CD4-positive, alpha-beta T cell treated with Interleukin-21 for 1 hour (primary cell): ENCODE measurements around the gene FYN.
A peak's percentile ranks its signal among the peaks of the same experiment; 100 is the strongest.

Experiments
- DNase-seq: peaks from one replicate; pipeline ENCODE4 v3.0.0-alpha.2; 2020

FYN gene

GRCh38 chr6:111723412-111723970 lies 149.8 kb downstream of the FYN start:
- DNase-seq: no peak

- DNase-seq: no peak
Measured at GRCh38 chr6:111722179-111722731, 151.0 kb downstream of the FYN start.

GRCh38 chr6:111721753-111722154 lies 151.5 kb downstream of the FYN start:
- peak; percentile 68 for DNase-seq

GRCh38 chr6:111720931-111721496 lies 152.2 kb downstream of the FYN start:
- no peak for DNase-seq

GRCh38 chr6:111718990-111719389 lies 154.3 kb downstream of the FYN start:
- no peak for DNase-seq

- DNase-seq: no peak
Measured at GRCh38 chr6:111718326-111718725, 154.9 kb downstream of the FYN start.

GRCh38 chr6:111717621-111718020 lies 155.6 kb downstream of the FYN start:
- DNase-seq: no peak

- DNase-seq: no peak
Measured at GRCh38 chr6:111716325-111716724, 156.9 kb downstream of the FYN start.

- peak; percentile 64 for DNase-seq
Measured at GRCh38 chr6:111715321-111715720, 157.9 kb downstream of the FYN start.

GRCh38 chr6:111714416-111715270 lies 158.6 kb downstream of the FYN start:
- peak; percentile 36 for DNase-seq

GRCh38 chr6:111713811-111714210 lies 159.4 kb downstream of the FYN start:
- no peak for DNase-seq

- no peak for DNase-seq
Measured at GRCh38 chr6:111713236-111713635, 160.0 kb downstream of the FYN start.

GRCh38 chr6:111711984-111712752 lies 161.1 kb downstream of the FYN start:
- no peak for DNase-seq

- no peak for DNase-seq
Measured at GRCh38 chr6:111711476-111711875, 161.8 kb downstream of the FYN start.

GRCh38 chr6:111710911-111711310 lies 162.3 kb downstream of the FYN start:
- no peak for DNase-seq

GRCh38 chr6:111710439-111710838 lies 162.8 kb downstream of the FYN start:
- no peak for DNase-seq

- DNase-seq: peak; percentile 78
Measured at GRCh38 chr6:111709615-111710398, 163.4 kb downstream of the FYN start.

- no peak for DNase-seq
Measured at GRCh38 chr6:111709201-111709600, 164.1 kb downstream of the FYN start.

- no peak for DNase-seq
Measured at GRCh38 chr6:111707773-111708172, 165.5 kb downstream of the FYN start.

GRCh38 chr6:111706841-111707391 lies 166.3 kb downstream of the FYN start:
- no peak for DNase-seq

GRCh38 chr6:111703723-111704122 lies 169.5 kb downstream of the FYN start:
- DNase-seq: no peak

GRCh38 chr6:111702268-111702667 lies 171.0 kb downstream of the FYN start:
- DNase-seq: no peak
